Endothelial cell of umbilical vein (primary cell): ENCODE results near the gene CALML6. TPM values are rescaled to one million over a fixed set of nuclear protein-coding genes. Genes with fewer than 3 reads are reported as not detected.

Source experiments
- BruUV-seq: library from RNA; stranded (reverse); fragments of 400-500 nt; replicated peaks from 2 replicates; lab custom pipeline; 2021; lab: Mats Ljungman, UMichigan
- CTCF ChIA-PET: fragments of 300-600, 350-600 bp; sonication (Branson Sonifier 250); formaldehyde crosslinking; loops from one replicate; lab custom pipeline; 2021; ENCODE audit warnings: antibody characterized with exemption, inconsistent platforms; lab: Charles Lee
- POLR2A ChIA-PET: fragments of 300-600, 350-600 bp; sonication (Branson Sonifier 250); formaldehyde crosslinking; loops from one replicate; lab custom pipeline; 2021; ENCODE audit warnings: antibody characterized with exemption, inconsistent platforms; lab: Charles Lee
- DNase-seq: peaks from one replicate; pipeline ENCODE4 v3.0.0-alpha.2; 2011; ENCODE audit warnings: low read depth, low spot score
- FAIRE-seq: peaks from 2 replicates; lab custom pipeline; 2011; peaks lifted over from hg19 to GRCh38; lab: Jason Lieb, UNC
- H2AFZ ChIP-seq: 2 replicates; pipeline ENCODE4 v1.6.0; 2012; ENCODE audit warnings: low read depth, low read length, control low read depth, inconsistent platforms
- H3K27ac ChIP-seq: 2 replicates; pipeline ENCODE4 v1.5.1; 2011; ENCODE audit warnings: low read depth, mild to moderate bottlenecking, control low read depth, low read length, moderate library complexity; ENCODE audit not compliant: insufficient read depth
- H3K27me3 ChIP-seq, 2 experiments: 2 replicates each; pipeline versions ENCODE4 v1.6.0 to v1.6.1; 2011; ENCODE audit warnings: low read length in 2 of 2, mixed read lengths in 1 of 2; ENCODE audit not compliant: control insufficient read depth in 2 of 2, insufficient read depth in 2 of 2
- H3K36me3 ChIP-seq, 2 experiments: 2 replicates in 1 of 2; 3 replicates in 1 of 2; pipeline ENCODE4 v1.5.1; 2011; ENCODE audit warnings: low read length in 2 of 2, mild to moderate bottlenecking in 1 of 2, moderate library complexity in 1 of 2; ENCODE audit not compliant: control insufficient read depth in 2 of 2, insufficient read depth in 2 of 2; ENCODE audit errors: extremely low read depth in 1 of 2
- H3K4me1 ChIP-seq: 3 replicates; pipeline ENCODE4 v1.5.1; 2011; ENCODE audit warnings: mild to moderate bottlenecking, low read length; ENCODE audit not compliant: control insufficient read depth, insufficient read depth; ENCODE audit errors: extremely low read depth
- H3K4me2 ChIP-seq: 2 replicates; pipeline ENCODE4 v1.6.1; 2011; ENCODE audit warnings: low read length, control low read depth, mixed read lengths; ENCODE audit not compliant: insufficient read depth
- H3K4me3 ChIP-seq, 3 experiments: fragments of 200-600 bp in 1 of 3; sonication (generic), shearing (Covaris generic) in 1 of 3; replicated peaks in 1 of 3; 2 replicates each; pipeline ENCODE4 v1.5.1; 2011 to 2016; ENCODE audit warnings: control low read depth in 3 of 3, low read length in 3 of 3, mild to moderate bottlenecking in 2 of 3, inconsistent platforms in 1 of 3, low read depth in 1 of 3, moderate library complexity in 1 of 3; ENCODE audit not compliant: insufficient read depth in 1 of 3
- H3K79me2 ChIP-seq: 2 replicates; pipeline ENCODE4 v1.6.0; 2012; ENCODE audit warnings: low read length, inconsistent platforms; ENCODE audit not compliant: control insufficient read depth, insufficient read depth
- H3K9ac ChIP-seq: replicated peaks from 2 replicates; pipeline ENCODE3; 2011; ENCODE audit warnings: low read length, control low read depth; ENCODE audit not compliant: insufficient read depth; ENCODE audit errors: extremely low read depth
- H3K9me1 ChIP-seq: replicated peaks from 3 replicates; pipeline ENCODE4 v1.6.0; 2011; ENCODE audit warnings: mild to moderate bottlenecking, low read length; ENCODE audit not compliant: control insufficient read depth, insufficient read depth; ENCODE audit errors: extremely low read depth
- H3K9me3 ChIP-seq: replicated peaks from 2 replicates; pipeline ENCODE4 v1.5.1; 2012; ENCODE audit warnings: low read length, inconsistent platforms; ENCODE audit not compliant: control insufficient read depth, insufficient read depth
- H4K20me1 ChIP-seq: replicated peaks from 2 replicates; pipeline ENCODE3; 2011; ENCODE audit warnings: mild to moderate bottlenecking, low read length; ENCODE audit not compliant: control insufficient read depth, insufficient read depth; ENCODE audit errors: extremely low read depth
- CTCF ChIP-seq, 2 donors: IDR thresholded peaks; 1 replicate in 1 of 2; 2 replicates in 1 of 2; pipeline ENCODE4 v1.5.1; 2011; ENCODE audit warnings: low read length in 2 of 2, mild to moderate bottlenecking in 2 of 2, moderate library complexity in 2 of 2, control low read depth in 1 of 2, inconsistent platforms in 1 of 2, low read depth in 1 of 2; ENCODE audit not compliant: insufficient read depth in 1 of 2; ENCODE audit errors: extremely low read depth in 1 of 2
- EZH2 ChIP-seq: IDR thresholded peaks from 2 replicates; pipeline ENCODE4 v1.6.1; 2012; ENCODE audit warnings: borderline replicate concordance, low read depth, mild to moderate bottlenecking, moderate library complexity, low read length, inconsistent platforms; ENCODE audit not compliant: severe bottlenecking
- FOS ChIP-seq: IDR thresholded peaks from 2 replicates; pipeline ENCODE4 v1.6.1; 2011; ENCODE audit warnings: mild to moderate bottlenecking, low read length, moderate library complexity, borderline replicate concordance; ENCODE audit not compliant: insufficient read depth
- MYC ChIP-seq: IDR thresholded peaks from one replicate; pipeline ENCODE4 v1.6.1; 2011; ENCODE audit warnings: mild to moderate bottlenecking, low read depth, low read length
- POLR2A ChIP-seq: IDR thresholded peaks from 2 replicates; pipeline ENCODE4 v1.6.1; 2012; ENCODE audit warnings: low read depth, mild to moderate bottlenecking, control low read depth, low read length
- dilution Hi-C: fragments of 300-500 bp; cut with MboI; formaldehyde crosslinking; loops from one replicate; pipeline ENCODE4 v1.15.0; 2019; ENCODE audit warnings: low sequenced_read_pairs; ENCODE audit not compliant: extremely low pct_ligation_motif_present
- intact Hi-C: fragments of 100-400 bp; cut with micrococcal nuclease; formaldehyde crosslinking; loops from one replicate; pipeline ENCODE4 v1.10.0; 2022
- polyA plus RNA-seq, 4 experiments: library from polyadenylated mRNA; depleted of rRNA in 3 of 4; stranded (reverse) in 3 of 4; unstranded in 1 of 4; fragments of >200 nt; gene quantifications; 2 replicates each; pipeline versions ENCODE4 v1.2.1 to v1.2.3, GENCODE V29; 2011 to 2012; ENCODE audit warnings: missing spikeins in 1 of 4
- total RNA-seq: library from RNA; stranded (reverse); gene quantifications from 2 replicates; pipeline ENCODE4 v1.2.3, GENCODE V29; 2021
- TF ChIP-seq, protein P1 (sequence below): IDR thresholded peaks from 2 replicates; pipeline ENCODE4 v1.6.1; 2011; ENCODE audit not compliant: insufficient read depth, insufficient read length

The CALML6 gene
- total and polyA plus RNA-seq, 2 donors (not counting 3 experiments of a cell fraction or from before 2014, with no cell fraction given), result 0.36 to 0.44 TPM

- Histone ChIP-seq H3K4me2 (no peak overlapping the region), H4K20me1 (no peaks in the 10 kb centered on the region), H3K4me1 (no peaks in the 10 kb centered on the region), H3K9me1 (no peaks in the 10 kb centered on the region), H2AFZ (no peak overlapping the region), H3K79me2 (no peaks in the 10 kb centered on the region), H3K9ac (no peak overlapping the region), H3K9me3 (no peaks in the 10 kb centered on the region), H3K4me3 (no peak overlapping the region), H3K36me3 (no peaks in the 10 kb centered on the region), H3K27ac (no peak overlapping the region), H3K27me3 (no peaks in the 10 kb centered on the region)
- TF ChIP-seq, protein P1, sequence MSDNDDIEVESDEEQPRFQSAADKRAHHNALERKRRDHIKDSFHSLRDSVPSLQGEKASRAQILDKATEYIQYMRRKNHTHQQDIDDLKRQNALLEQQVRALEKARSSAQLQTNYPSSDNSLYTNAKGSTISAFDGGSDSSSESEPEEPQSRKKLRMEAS, result no peak
- TF ChIP-seq FOS (no peak), POLR2A (no peak), MYC (no peak), EZH2 (no peak), CTCF (IDR thresholded peaks at IDR 0.05; ENCODE audit: extremely low read depth in 1 of 2, insufficient read depth in 1 of 2, low read depth in 1 of 2, low read length in 2 of 2) (no peak)
- intact Hi-C loops, result no loop called here
- ChIA-PET POLR2A (no interaction called here), CTCF (interaction anchor here (1.1 to 2.0 kb wide), 2 partner anchors 19 to 103 kb away, joined by 3 to 14 read pairs; no protein-coding TSS in a partner anchor)
- DNase-seq (no peak), FAIRE-seq (no peak)
- no TSS peak for BruUV-seq
- dilution Hi-C loops, result no loop called here
Observed at GRCh38 chr1:1941211-1941841, 26.3 kb downstream of the CALML6 start.
